NB4 (cell line): ENCODE data around the gene HPCAL1.

ENCODE experiments used
- POLR2A ChIP-seq: IDR thresholded peaks from 2 replicates; pipeline ENCODE4 v1.6.1; 2011; ENCODE audit warnings: mild to moderate bottlenecking; ENCODE audit not compliant: insufficient read length; ENCODE audit errors: extremely low read depth
- TF ChIP-seq, protein P1 (sequence below): IDR thresholded peaks from one replicate; pipeline ENCODE4 v1.5.1; 2012; ENCODE audit warnings: low read depth, low read length

DNA sequence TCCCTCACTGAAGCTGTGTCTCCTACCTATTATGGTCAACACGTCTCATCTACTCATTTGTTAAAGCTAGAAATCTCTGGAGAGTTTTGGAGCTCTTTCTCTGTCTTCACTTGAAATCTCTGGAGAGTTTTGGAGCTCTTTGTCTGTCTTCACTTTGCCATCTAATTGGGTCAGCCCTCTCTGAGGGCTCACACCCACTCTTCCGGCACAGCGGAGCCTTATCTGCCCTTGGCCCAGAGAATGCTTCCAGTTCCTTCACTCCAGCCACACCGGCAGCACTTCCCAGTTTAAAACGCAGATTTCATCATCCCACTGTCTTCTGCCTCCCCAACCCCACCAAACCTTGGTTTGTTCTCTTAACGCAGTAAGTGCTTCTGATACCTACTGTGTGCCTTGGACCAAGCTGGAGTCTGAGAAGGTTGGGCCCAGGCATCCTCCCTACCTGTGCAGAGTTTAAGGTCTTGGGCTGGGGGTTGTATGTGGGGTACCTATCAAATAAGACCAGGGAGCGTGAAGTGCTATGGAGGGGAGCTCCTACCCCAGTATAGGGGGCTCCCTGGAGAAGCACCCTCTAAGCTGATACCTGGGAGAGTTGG is 5.0 kb downstream of the HPCAL1 start:
- TF ChIP-seq, protein P1, sequence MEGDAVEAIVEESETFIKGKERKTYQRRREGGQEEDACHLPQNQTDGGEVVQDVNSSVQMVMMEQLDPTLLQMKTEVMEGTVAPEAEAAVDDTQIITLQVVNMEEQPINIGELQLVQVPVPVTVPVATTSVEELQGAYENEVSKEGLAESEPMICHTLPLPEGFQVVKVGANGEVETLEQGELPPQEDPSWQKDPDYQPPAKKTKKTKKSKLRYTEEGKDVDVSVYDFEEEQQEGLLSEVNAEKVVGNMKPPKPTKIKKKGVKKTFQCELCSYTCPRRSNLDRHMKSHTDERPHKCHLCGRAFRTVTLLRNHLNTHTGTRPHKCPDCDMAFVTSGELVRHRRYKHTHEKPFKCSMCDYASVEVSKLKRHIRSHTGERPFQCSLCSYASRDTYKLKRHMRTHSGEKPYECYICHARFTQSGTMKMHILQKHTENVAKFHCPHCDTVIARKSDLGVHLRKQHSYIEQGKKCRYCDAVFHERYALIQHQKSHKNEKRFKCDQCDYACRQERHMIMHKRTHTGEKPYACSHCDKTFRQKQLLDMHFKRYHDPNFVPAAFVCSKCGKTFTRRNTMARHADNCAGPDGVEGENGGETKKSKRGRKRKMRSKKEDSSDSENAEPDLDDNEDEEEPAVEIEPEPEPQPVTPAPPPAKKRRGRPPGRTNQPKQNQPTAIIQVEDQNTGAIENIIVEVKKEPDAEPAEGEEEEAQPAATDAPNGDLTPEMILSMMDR = no peak
- TF ChIP-seq POLR2A = no peak
